Mammary epithelial cell (primary cell): ENCODE measurements around the gene PRKAR1A.
"Not testable (repeated sequence)": the region's sequence is repeated elsewhere in the genome, so short reads cannot be mapped to it uniquely, and the experiment has no call there.

Experiments
- CTCF ChIP-seq, 2 donors: IDR thresholded peaks in 1 of 2; conservative IDR thresholded peaks in 1 of 2; 2 replicates each; pipeline ENCODE4 v1.5.1; 2011 to 2012; ENCODE audit warnings: inconsistent platforms in 2 of 2, low read length in 2 of 2, mild to moderate bottlenecking in 2 of 2, control low read depth in 1 of 2, low read depth in 1 of 2; ENCODE audit not compliant: insufficient read depth in 1 of 2; ENCODE audit errors: extremely low read depth in 1 of 2
- EZH2 ChIP-seq: IDR thresholded peaks from 2 replicates; pipeline ENCODE4 v1.6.1; 2012; ENCODE audit warnings: low read length, inconsistent platforms, borderline replicate concordance

GRCh38 chr17:68492394-68493054 lies 19.7 kb upstream of the PRKAR1A start:
- TF ChIP-seq EZH2; CTCF (conservative IDR thresholded peaks at IDR 0.05 in 1 of 2, IDR thresholded peaks at IDR 0.05 in 1 of 2; ENCODE audit: extremely low read depth in 1 of 2, insufficient read depth in 1 of 2, low read depth in 1 of 2, low read length in 2 of 2): not testable (repeated sequence)
